ENCODE data around the gene TNS1.

The TNS1 gene

DNA sequence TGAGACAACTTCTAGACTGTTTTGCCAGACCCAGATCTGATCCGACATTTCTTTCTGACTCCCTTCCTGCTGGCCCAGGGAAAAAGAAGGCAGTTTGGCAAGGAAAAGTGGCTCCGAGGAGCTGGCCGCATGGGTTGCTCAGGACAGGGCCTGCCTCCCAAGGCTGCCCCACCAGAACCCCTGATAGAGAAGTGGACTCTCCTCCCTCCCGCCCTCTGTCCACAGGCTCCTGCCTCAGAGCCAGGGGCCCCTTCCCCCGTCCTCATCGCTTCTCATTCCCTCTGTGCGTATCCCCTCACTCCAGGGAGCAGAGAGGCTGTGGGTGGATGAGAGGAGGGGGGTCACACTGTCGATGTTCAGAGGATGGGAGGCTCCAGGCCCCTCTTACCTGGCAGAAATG, 110.2 kb downstream of the TNS1 start:
- no peak for FAIRE-seq

GRCh38 chr2:217890445-217890844, 112.3 kb downstream of the TNS1 start:
- no peak for FAIRE-seq

- no peak for FAIRE-seq
These were observed 113.1 kb downstream of the TNS1 start for GRCh38 chr2:217889656-217890055.

DNA sequence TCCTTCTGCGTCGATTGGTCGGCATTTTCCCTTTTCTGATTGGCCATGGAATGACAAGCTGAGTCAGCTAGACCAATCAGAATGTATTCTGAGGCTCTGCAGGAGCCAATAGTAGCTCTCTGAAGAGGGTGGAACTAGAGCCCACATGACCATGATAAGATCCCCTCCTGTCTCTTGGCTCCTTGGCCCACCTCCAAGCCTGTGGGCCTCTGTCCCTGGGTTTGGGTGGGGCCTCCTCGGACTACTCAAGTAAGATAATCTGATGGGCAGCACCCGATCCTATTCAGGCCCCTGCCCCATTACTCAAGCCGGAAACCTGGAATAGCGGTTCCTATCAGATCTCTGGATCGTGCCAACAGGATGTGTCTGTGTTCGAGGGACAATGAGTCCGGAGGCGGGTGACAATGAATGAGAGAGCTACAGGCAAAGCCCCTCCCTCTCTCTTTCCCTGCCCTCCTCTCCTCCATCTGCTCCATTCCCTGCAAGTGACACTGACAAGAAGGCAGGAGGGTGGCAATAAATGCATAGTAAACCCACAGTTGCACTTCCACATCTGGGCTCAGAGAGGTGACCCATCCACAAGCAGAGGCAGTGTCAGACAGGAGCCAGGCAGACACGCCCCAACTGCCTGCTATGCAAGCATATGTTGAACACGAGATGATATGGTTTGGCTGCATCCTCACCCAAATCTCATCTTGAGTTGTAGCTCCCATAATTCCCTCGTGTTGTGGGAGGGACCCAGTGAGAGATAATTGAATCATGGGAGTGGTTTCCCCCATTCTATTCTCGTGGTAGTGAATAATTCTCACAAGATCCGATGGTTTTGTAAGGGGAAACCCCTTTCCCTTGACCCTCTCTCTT, 114.7 kb downstream of the TNS1 start:
- FAIRE-seq: no peak

- no peak for FAIRE-seq
These were observed 116.0 kb downstream of the TNS1 start for GRCh38 chr2:217886720-217887309.

GRCh38 chr2:217886091-217886490, 116.7 kb downstream of the TNS1 start:
- FAIRE-seq: no peak

DNA sequence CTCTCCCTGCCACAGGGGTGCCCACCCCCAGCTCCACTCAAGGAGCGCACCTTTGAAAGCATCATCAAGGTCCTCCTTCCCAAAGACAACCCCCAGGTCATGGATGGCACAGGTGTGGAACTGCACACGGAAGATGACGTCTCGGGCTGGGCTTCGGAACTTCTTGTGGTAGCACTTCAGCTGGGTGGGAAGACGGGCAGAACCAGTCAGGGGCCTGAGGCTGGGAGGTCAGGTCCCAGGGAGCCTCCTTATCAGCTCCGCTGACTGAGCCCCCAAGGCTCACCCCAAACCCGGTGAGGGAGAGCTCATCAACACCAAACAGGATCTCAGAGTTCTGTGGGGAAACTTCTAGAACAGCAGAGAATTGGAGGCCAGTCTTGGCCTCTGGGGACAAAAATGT, 117.8 kb downstream of the TNS1 start:
- FAIRE-seq: no peak

- FAIRE-seq: no peak
These were observed 121.9 kb downstream of the TNS1 start for GRCh38 chr2:217880891-217881290.

DNA sequence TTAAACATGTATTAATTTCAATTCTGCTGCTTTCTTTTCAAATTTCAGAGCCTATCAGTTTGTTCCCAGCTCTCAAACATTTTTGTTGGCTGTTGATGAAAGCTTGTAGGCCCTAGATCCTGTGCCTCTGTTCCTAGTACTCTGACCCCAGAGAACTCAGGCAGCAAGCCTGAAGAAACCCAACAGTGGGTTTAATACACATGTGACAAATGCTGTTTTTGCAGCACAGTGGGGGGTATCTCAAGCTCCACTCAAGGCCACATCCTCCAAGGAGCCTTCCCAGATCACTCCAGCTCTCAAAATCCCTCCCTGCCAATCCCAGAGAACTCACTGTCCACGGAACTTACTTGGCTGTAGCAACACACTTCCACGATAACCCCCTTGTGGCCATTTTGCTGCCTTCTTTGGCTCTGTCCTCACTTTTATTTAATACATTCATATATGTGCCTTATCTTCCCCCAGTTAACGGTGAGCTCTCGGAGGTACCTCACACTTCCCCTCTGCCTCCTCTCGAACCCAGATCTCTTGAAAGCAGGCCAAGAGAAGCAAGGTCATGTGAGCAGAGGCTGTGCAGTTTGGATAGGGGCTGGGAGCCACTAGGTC, 122.4 kb downstream of the TNS1 start:
- no peak for FAIRE-seq

- FAIRE-seq: peak; percentile 95
These were observed 123.7 kb downstream of the TNS1 start for GRCh38 chr2:217878915-217879590.

DNA sequence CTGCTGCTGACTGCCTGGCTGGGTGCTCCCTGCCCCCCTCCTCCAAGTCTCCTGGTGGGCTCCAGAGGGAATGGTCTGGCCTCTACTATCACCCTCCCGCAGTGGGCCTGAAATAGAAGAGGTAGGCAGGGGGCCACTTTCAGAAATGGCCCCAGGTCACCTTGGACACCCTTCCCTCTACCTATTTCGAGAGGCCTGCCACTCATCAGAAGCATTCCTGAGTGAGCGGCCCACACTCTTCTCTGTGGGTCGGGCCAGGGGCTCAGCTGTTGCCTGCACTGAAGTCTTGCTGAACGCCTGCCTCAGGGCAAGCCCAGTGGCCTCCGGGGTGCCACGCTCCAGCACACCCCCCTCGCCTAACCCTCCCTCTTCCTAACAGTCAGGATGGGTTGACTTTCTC, 124.9 kb downstream of the TNS1 start:
- FAIRE-seq: no peak

DNA sequence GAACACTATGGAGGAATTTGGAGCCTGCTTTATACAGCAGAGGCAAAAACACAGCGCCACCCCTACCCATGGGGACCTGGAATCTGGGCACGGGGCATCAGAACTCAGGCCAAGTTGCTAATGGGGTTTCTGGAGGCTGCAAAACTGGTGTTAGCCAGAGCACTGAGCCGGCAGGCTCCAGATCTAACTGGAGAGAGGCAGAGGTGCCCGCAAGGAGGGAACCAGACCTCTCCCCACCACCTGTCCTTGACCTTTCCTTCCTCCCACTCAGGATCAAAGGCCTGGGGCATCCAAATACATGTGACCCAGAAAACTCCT, 126.6 kb downstream of the TNS1 start:
- FAIRE-seq: no peak

- FAIRE-seq: no peak
These were observed 127.1 kb downstream of the TNS1 start for GRCh38 chr2:217875556-217876252.

DNA sequence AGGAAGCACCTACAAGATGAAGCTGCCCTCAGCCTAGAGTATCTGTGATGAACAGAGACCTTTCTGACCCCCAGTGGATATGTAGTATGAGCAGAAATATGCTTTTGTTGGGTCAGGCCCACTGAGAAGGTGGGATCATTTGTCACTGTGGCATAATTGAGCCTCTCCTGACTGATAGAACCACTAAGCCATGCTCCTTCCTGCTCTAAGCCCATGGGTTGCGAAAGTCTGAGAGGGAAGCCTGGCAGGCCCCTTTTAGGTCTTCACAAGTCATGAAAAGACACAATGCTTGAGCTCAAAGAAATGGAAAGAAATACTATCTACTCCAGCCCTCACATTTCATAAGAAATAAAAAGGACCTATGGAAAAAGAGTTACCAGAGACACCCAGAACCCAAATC, 127.7 kb downstream of the TNS1 start:
- FAIRE-seq: no peak

GRCh38 chr2:217873371-217873770, 129.4 kb downstream of the TNS1 start:
- FAIRE-seq: no peak

DNA sequence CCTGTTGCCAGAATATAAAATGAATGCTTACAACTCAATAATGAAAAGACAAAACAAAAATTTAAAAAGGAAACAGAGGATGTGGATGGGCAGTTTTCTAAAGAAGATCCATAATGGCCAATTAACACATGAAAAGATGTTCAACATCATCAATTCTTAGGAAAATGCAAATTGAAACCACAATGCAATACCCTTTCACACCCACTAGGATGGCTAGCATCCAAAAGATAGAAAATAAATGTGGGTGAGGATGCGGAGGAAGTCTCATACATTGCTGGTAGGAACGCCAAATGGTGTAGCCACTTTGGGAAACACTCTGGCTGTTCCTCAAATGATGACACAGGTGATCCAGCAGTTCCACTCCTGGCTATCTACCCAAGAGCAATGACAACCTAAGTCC, 130.5 kb downstream of the TNS1 start:
- FAIRE-seq: no peak

- no peak for FAIRE-seq
These were observed 132.2 kb downstream of the TNS1 start for GRCh38 chr2:217870528-217871011.

- FAIRE-seq: no peak
These were observed 133.9 kb downstream of the TNS1 start for GRCh38 chr2:217868911-217869334.

- no peak for FAIRE-seq
These were observed 134.4 kb downstream of the TNS1 start for GRCh38 chr2:217868265-217868892.

DNA sequence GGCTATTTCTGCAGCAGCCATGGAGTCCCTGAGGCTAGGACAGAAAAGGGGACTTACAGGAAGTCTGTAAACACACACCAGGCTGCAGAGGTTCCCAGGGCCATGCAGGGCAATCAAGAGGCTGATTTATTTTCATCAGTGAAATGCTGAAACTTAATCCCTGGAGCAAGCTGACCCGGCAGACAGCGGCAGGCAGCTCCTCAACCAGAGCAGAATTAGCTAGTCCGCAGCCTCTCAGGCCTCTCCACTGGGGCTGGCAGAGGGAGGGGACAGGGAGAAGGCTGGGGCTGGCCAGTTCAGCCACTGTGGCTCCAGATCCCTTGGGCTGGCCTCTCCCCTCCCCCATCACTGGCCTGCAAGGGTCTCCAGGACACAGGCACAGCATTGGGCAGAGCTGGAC, 136.3 kb downstream of the TNS1 start:
- FAIRE-seq: no peak

GRCh38 chr2:217864963-217865772, 137.6 kb downstream of the TNS1 start:
- FAIRE-seq: no peak
